SHP77 (cell line): ENCODE data around the gene PTPRD.

Experiments
- DNase-seq, 2 experiments: peaks; one replicate each; lab custom pipeline; 2025; lab: John Stamatoyannopoulos, UW

PTPRD gene

DNA sequence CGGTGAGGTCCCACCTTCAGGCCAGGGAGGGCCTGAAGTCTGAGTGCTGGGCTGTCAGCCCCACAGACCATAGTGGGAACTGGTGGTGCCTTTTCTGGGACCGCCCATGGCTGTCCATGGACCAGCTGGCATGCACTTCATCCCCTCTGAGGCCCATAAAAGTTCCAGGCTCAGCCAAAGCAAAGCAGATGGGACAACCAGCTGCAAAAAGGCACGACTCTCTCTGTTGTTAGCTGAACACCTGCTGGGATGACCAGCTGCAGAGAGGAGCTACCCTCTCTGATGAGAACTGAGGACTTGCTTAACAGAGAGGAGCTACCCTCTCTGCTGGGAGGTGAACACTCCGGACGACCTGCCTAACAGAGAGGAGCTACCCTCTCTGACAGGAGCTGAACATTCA, 1968.9 kb downstream of the PTPRD start:
- DNase-seq = peak in 1 of 2 experiments; percentile 2

DNA sequence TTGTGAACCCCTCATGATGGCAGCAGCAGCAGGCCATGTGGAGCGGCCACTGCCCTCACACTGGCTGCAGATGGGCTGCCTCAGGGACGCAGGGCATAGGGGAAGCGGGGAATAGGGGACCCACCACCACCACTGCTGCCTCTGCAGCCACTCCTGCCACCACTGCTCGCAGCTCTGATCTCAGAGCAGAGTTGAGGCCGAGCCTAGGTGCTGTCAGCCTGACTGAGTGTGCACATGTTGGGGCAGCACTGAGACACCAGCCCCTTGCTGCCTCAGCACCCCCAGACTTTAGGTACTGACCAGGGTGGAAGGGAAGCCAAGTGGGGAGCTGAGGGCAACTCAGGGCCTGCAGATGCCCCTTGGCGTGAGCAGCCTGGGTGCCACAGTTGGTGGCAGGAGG, 1969.3 kb downstream of the PTPRD start:
- no peak for DNase-seq

- no peak for DNase-seq
Observed at GRCh38 chr9:8640761-8641160, 1972.0 kb downstream of the PTPRD start.

DNA sequence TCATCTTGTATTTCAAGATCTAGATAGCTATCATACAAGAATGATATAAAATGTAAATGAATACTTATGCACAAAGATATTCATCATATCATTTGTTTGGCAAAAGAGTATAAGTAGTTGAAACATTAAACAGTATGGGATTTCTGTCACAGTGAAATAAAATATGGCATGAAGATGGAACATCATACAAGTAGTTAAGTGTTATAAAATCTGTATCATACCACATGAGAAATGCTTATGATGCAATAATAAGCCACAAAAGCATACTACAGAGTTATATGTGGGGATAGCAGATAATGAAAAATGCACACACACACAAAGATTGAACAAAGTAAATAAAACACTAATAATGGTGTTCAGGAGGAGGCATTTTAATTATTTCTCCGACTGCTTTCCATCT, 1975.2 kb downstream of the PTPRD start:
- DNase-seq = no peak

DNA sequence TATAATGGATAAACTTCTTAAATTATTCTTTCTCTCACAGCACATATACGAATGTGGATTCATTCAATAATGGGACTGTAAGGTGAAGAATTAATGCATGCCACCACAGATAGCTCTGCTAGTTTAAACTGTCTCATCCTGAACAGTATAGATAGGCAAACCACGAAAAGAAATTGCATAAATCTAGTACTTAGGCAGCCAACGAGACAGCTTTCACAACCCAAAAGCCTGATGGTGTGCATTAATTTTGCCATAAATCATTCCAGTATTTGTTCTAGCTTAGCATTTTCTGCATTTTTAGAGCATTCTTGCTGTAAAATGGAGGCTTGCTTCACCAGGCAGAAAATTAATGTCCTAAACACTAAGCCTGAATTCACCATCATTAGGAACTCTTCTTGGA, 1979.0 kb downstream of the PTPRD start:
- no peak for DNase-seq

DNA sequence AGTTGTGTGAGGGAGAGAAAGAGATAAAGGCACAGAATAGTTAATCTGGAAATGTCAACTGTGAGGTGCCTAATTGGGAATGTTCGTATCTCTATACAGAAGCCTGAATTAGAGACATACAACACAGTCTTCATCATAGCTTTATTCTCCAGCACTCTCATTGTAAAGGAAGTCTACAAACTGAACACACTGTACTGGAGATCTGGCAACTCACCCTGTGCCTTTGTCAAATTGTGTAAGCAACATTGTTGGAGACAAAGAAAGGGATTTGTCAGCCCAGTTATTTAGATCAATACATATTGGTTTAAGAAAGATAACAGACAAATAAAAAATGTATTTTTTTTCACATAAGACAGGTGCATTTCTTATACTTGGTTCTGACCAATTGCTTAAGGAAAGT, 1980.3 kb downstream of the PTPRD start:
- DNase-seq = no peak

DNA sequence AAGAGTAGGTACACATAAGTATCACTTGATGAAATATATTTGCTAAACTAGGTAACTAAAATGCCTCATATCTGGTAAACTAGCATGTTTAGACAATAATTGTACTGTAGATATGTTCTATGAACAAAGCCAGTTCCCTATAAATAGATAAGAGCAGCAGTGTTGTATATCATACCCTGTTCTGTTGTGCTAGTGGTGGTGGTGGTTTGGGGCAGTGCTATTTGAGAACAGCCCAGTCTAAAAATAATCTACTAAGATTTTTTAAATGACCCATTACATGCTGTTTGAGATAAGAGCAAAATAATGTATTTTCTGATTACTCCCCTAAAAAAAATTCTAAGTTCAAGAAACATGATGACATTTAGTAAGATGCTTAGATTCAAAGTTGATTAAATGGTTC, 1984.0 kb downstream of the PTPRD start:
- no peak for DNase-seq

DNA sequence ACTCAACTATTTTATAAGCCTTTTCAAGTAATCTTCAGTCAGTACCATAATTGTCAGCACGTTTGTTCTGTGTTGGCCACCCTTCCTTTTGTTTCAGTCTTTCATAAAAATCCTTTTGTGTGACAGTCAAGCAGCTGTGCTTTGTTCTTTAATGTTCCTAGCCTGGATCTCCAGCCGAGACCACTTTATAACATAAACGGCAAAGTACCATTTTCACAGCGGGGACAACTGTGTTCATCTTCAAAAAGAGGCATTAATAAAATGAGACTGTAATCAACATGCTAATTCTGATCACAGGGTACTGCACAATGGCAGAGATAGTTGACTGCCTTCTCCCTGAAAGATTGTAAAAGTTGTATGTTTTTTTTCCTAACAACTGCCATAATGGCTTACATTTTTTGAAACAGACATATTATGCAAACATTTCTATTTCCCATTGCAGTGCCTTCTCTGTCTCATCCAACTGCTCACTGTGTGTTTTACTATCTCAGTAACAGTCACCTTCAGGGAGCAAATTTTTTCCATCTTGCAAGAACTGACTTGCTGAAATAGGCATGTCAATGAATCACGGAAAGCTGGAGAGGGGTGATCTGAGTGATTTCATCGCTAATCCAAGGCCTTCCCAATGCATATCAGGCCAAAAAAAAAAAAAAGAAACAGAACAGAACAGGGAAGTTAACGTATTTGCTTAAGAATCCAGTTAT, 1984.7 kb downstream of the PTPRD start:
- no peak for DNase-seq

GRCh38 chr9:8622871-8623270, 1989.9 kb downstream of the PTPRD start:
- DNase-seq = no peak

GRCh38 chr9:8622222-8622802, 1990.5 kb downstream of the PTPRD start:
- DNase-seq = no peak

GRCh38 chr9:8621416-8621815, 1991.4 kb downstream of the PTPRD start:
- DNase-seq = no peak

DNA sequence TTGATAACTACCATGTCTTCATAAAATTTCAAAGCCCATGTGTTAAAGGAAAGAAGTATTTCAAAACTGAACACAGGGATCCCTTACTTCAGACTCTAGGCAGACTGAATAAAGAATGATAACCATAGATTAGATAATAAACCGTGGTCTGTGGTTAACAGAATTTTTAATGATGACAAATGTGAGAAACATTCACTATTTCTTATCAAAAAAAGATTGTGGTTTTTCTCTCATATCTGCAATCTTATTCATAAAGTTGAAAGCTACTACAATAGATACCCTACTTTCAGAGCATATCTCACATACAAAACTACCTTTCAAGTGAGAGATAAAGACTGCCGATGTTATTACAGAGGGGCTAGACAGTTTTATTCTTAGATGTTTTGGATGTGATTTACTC, 1996.4 kb downstream of the PTPRD start:
- no peak for DNase-seq

GRCh38 chr9:8614926-8615440, 1997.8 kb downstream of the PTPRD start:
- no peak for DNase-seq

DNA sequence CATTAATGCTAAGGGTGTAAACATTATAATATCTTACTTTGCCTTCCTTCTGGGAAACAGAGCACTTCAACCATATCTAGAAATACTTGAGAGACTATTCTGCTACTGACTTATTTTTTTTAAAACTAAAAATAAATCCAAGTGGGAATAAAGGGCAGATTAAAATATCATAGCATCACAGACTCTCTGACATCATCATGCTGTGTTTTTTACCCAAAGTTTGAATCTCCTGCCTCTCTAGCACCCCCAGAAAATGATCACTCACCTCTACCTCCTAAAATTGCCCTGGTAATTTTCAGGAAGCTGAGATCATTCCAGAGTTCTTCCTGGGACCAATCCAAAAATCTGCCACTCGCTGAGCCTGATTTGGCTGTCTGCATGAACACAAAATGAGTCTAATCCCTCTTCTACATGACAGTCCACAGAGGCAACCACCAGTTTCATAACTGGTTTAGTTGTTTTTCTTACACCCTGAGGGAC, 1999.4 kb downstream of the PTPRD start:
- DNase-seq = no peak

GRCh38 chr9:8611153-8611552, 2001.6 kb downstream of the PTPRD start:
- DNase-seq = no peak

- DNase-seq = no peak
Observed at GRCh38 chr9:8610256-8610655, 2002.5 kb downstream of the PTPRD start.

GRCh38 chr9:8605096-8605495, 2007.7 kb downstream of the PTPRD start:
- DNase-seq = no peak

GRCh38 chr9:8604201-8604600, 2008.6 kb downstream of the PTPRD start:
- DNase-seq = no peak

DNA sequence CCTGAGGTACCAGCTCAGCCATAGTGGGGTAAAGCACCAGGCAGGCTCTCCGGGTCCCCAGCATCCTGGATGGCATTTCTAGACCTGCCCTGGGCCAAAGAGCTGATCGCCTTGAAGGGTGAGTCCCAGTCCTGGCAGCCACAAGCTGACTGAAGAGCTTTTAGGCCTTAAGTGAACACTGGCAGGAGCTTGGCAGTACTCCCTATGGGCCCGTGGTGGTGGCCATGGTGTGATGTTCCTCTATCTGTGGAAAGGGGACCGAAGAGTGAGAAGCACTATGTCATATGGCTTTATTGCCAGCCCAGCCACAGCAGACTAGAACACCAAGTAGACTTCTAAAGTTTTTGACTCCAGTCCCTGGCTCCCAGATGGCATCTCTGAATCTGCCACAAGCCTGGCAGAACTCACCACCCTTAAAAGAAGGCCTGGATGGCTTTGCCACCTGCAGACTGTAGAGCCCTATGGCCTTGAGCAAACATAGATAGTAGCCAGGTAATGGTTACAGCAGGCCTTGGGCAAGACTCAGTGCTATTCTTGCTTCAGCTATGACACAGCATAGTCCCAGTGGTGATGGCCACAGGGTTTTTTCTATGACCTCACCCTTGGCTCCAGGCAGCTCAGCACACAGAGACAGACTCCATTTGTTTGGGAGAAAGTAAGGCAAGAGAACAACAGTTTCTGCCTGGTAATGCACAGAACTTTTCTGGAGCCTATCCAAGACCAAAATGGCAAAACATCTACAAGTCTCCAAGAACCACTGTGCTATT, 2011.7 kb downstream of the PTPRD start:
- DNase-seq = no peak

GRCh38 chr9:8599937-8600336, 2012.9 kb downstream of the PTPRD start:
- no peak for DNase-seq

GRCh38 chr9:8589476-8589875, 2023.3 kb downstream of the PTPRD start:
- no peak for DNase-seq

DNA sequence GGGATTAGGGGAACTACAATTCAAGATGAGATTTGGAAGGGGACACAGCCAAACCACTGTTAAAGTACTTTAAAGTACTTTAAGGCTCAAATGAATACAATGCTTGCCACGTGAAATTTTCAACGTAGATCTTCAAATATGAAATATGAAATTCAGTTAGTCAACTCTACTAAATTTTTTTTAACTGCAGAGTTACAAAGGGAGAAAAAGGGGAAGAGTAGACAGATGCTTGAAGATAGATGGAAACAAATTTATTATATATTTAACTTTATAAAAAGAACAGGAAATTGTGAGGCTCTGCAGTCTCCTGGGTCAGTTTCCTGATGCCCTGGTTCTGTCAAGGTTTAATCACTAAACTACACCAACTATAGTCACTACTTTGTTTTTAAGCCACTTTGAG, 2027.8 kb downstream of the PTPRD start:
- no peak for DNase-seq

GRCh38 chr9:8579661-8580060, 2033.1 kb downstream of the PTPRD start:
- no peak for DNase-seq
